HG03520 (cell line): Measurements from ENCODE around the gene SMC1A.
"Not testable (repeated sequence)": the region's sequence is repeated elsewhere in the genome, so short reads cannot be mapped to it uniquely, and the experiment has no call there.

Experiments used
- ATAC-seq: cut with Tn5 transposase; IDR thresholded peaks from one replicate; pipeline ENCODE4 v1.9.1; 2021; ENCODE audit warnings: mild to moderate bottlenecking, moderate library complexity; ENCODE audit not compliant: unreplicated experiment

SMC1A gene

GRCh38 chrX:53422086-53422860 is at the start of gene SMC1A:
SMC1A (minus strand) TSS chrX:53422654; CDS start chrX:53422600, 54 bp downstream.
- ATAC-seq, result peak; percentile 93

- ATAC-seq, result no peak
Observed at GRCh38 chrX:53471346-53471745, 48.9 kb upstream of the SMC1A start.

GRCh38 chrX:53468659-53469058 is 46.2 kb upstream of the SMC1A start:
- not testable (repeated sequence) for ATAC-seq

GRCh38 chrX:53458082-53458481 is 35.6 kb upstream of the SMC1A start:
- no peak for ATAC-seq

- ATAC-seq, result no peak
Observed at GRCh38 chrX:53456254-53456653, 33.8 kb upstream of the SMC1A start.

GRCh38 chrX:53452812-53453211 is 30.4 kb upstream of the SMC1A start:
- ATAC-seq, result no peak

GRCh38 chrX:53449632-53450031 is 27.2 kb upstream of the SMC1A start:
- ATAC-seq, result no peak

GRCh38 chrX:53447441-53447840 is 25.0 kb upstream of the SMC1A start:
- ATAC-seq, result no peak

- no peak for ATAC-seq
Observed at GRCh38 chrX:53445977-53446376, 23.5 kb upstream of the SMC1A start.

- no peak for ATAC-seq
Observed at GRCh38 chrX:53442322-53442631, 19.8 kb upstream of the SMC1A start.

GRCh38 chrX:53441531-53442321 is 19.3 kb upstream of the SMC1A start:
- peak; percentile 51 for ATAC-seq

GRCh38 chrX:53440621-53441517 is 18.4 kb upstream of the SMC1A start:
- ATAC-seq, result no peak

- no peak for ATAC-seq
Observed at GRCh38 chrX:53440101-53440500, 17.6 kb upstream of the SMC1A start.

GRCh38 chrX:53438832-53439230 is 16.4 kb upstream of the SMC1A start:
- ATAC-seq, result no peak

GRCh38 chrX:53438174-53438831 is 15.8 kb upstream of the SMC1A start:
- ATAC-seq, result no peak

GRCh38 chrX:53437206-53437605 is 14.8 kb upstream of the SMC1A start:
- ATAC-seq, result no peak

GRCh38 chrX:53435997-53436396 is 13.5 kb upstream of the SMC1A start:
- ATAC-seq, result peak; percentile 70

GRCh38 chrX:53433651-53434639 is 11.5 kb upstream of the SMC1A start, which contains the start of gene HSD17B10:
HSD17B10 (minus strand) TSS chrX:53434370; CDS start chrX:53434345, 25 bp downstream.
- ATAC-seq, result peak; percentile 83

GRCh38 chrX:53430231-53430630 is 7.8 kb upstream of the SMC1A start:
- ATAC-seq, result no peak
